HepG2 (cell line): ENCODE results near the gene RNU6-1. TPM values are rescaled to one million over a fixed set of nuclear protein-coding genes. Genes with fewer than 3 reads are reported as not detected.

Source experiments
- AKNA ChIP-seq: sonication (generic); formaldehyde crosslinking; IDR thresholded peaks from 2 replicates; pipeline ENCODE4 v1.4.0; 2020; ENCODE audit warnings: missing genetic modification reagents, borderline replicate concordance
- GTF2F1 ChIP-seq: fragments of 150-350 bp; IDR thresholded peaks from 2 replicates; pipeline ENCODE4 v1.6.1; 2014; ENCODE audit warnings: low read length
- RNF2 ChIP-seq: fragments of 450-650 bp; conservative IDR thresholded peaks from 2 replicates; pipeline ENCODE4 v1.6.1; 2016; ENCODE audit warnings: low read depth
- SATB2 ChIP-seq: sonication (generic); formaldehyde crosslinking; IDR thresholded peaks from 2 replicates; pipeline ENCODE4 v1.5.0; 2020; ENCODE audit warnings: missing genetic modification reagents
- SNAPC5 ChIP-seq: sonication (generic); formaldehyde crosslinking; IDR thresholded peaks from 2 replicates; pipeline ENCODE4 v1.8.1; 2023; ENCODE audit warnings: mild to moderate bottlenecking, missing genetic modification reagents, borderline replicate concordance
- ZBTB3 ChIP-seq: sonication (generic); formaldehyde crosslinking; IDR thresholded peaks from 2 replicates; pipeline ENCODE4 v1.4.0; 2020; ENCODE audit warnings: low read depth, mild to moderate bottlenecking, moderate library complexity, missing genetic modification reagents, borderline replicate concordance
- ZIK1 ChIP-seq: sonication (generic); formaldehyde crosslinking; IDR thresholded peaks from 2 replicates; pipeline ENCODE4 v1.5.0; 2020; ENCODE audit warnings: mild to moderate bottlenecking, low read depth, missing genetic modification reagents, borderline replicate concordance
- ZNF280B ChIP-seq: sonication (generic); formaldehyde crosslinking; IDR thresholded peaks from 2 replicates; pipeline ENCODE4 v1.5.0; 2020; ENCODE audit warnings: missing genetic modification reagents, mild to moderate bottlenecking, borderline replicate concordance
- ZNF335 ChIP-seq: sonication (generic); formaldehyde crosslinking; IDR thresholded peaks from 2 replicates; pipeline ENCODE4 v1.4.0; 2020; ENCODE audit warnings: missing genetic modification reagents
- ZNF367 ChIP-seq: sonication (generic); formaldehyde crosslinking; IDR thresholded peaks from 2 replicates; pipeline ENCODE4 v1.4.0; 2020; ENCODE audit warnings: missing genetic modification reagents, borderline replicate concordance
- polyA plus RNA-seq, 8 experiments: library from polyadenylated mRNA; depleted of rRNA in 3 of 8; stranded (reverse) in 7 of 8; unstranded in 1 of 8; fragments of >200 nt; fragmentation: Illumina TruSeq in 4 of 8; extraction: Trizol in 4 of 8; gene quantifications; 2 replicates each; pipeline versions ENCODE4 v1.2.1 to v1.2.3, GENCODE V29; 2011 to 2016; ENCODE audit warnings: low read depth in 4 of 8, missing spikeins in 1 of 8, mixed read lengths in 1 of 8; ENCODE audit not compliant: insufficient read depth in 1 of 8
- total RNA-seq, 5 experiments: library from RNA; depleted of rRNA; stranded (reverse); fragments of >200 nt; fragmentation: Illumina TruSeq; extraction: Trizol; gene quantifications; 2 replicates each; pipeline ENCODE4 v1.2.3, GENCODE V29; 2016; ENCODE audit warnings: low read depth in 1 of 5
- TF ChIP-seq, protein P1 (sequence below): sonication (generic); formaldehyde crosslinking; IDR thresholded peaks from 2 replicates; pipeline ENCODE4 v1.4.0; 2020; ENCODE audit warnings: missing genetic modification reagents
- TF ChIP-seq, protein P2 (sequence below): IDR thresholded peaks from 2 replicates; pipeline ENCODE4 v1.6.1; 2012; ENCODE audit warnings: low read length, improper control_type of control experiment
- TF ChIP-seq, protein P3 (sequence below): sonication (generic); formaldehyde crosslinking; conservative IDR thresholded peaks from 2 replicates; pipeline ENCODE4 v1.4.0; 2020; ENCODE audit warnings: missing genetic modification reagents

The RNU6-1 gene
- total and polyA plus RNA-seq, 2 of the 13 experiments (the other 11 are each of a cell fraction or from before 2014, with no cell fraction given): under 0.01 TPM; not detected in 1

GRCh38 chr15:67820992-67821783 is 18.7 kb downstream of the RNU6-1 start (continued):
- TF ChIP-seq ZNF280B (no peak), SATB2 (CRISPR knock-in tag) (peak; percentile 59; the same call in 1 of the 2 replicates), ZNF335 (no peak; the same call in 1 of the 2 replicates), GTF2F1 (no peak), SNAPC5 (no peak), ZNF367 (peak; percentile 40; the same call in 1 of the 2 replicates), ZIK1 (CRISPR knock-in tag) (no peak), AKNA (CRISPR knock-in tag) (0 out of 2 replicates have a peak, but pooled peaks have one; percentile 73), ZBTB3 (CRISPR knock-in tag) (no peak), RNF2 (no peak)
- TF ChIP-seq, protein P1, sequence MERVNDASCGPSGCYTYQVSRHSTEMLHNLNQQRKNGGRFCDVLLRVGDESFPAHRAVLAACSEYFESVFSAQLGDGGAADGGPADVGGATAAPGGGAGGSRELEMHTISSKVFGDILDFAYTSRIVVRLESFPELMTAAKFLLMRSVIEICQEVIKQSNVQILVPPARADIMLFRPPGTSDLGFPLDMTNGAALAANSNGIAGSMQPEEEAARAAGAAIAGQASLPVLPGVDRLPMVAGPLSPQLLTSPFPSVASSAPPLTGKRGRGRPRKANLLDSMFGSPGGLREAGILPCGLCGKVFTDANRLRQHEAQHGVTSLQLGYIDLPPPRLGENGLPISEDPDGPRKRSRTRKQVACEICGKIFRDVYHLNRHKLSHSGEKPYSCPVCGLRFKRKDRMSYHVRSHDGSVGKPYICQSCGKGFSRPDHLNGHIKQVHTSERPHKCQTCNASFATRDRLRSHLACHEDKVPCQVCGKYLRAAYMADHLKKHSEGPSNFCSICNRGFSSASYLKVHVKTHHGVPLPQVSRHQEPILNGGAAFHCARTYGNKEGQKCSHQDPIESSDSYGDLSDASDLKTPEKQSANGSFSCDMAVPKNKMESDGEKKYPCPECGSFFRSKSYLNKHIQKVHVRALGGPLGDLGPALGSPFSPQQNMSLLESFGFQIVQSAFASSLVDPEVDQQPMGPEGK: peak; percentile 48
- TF ChIP-seq, protein P2, sequence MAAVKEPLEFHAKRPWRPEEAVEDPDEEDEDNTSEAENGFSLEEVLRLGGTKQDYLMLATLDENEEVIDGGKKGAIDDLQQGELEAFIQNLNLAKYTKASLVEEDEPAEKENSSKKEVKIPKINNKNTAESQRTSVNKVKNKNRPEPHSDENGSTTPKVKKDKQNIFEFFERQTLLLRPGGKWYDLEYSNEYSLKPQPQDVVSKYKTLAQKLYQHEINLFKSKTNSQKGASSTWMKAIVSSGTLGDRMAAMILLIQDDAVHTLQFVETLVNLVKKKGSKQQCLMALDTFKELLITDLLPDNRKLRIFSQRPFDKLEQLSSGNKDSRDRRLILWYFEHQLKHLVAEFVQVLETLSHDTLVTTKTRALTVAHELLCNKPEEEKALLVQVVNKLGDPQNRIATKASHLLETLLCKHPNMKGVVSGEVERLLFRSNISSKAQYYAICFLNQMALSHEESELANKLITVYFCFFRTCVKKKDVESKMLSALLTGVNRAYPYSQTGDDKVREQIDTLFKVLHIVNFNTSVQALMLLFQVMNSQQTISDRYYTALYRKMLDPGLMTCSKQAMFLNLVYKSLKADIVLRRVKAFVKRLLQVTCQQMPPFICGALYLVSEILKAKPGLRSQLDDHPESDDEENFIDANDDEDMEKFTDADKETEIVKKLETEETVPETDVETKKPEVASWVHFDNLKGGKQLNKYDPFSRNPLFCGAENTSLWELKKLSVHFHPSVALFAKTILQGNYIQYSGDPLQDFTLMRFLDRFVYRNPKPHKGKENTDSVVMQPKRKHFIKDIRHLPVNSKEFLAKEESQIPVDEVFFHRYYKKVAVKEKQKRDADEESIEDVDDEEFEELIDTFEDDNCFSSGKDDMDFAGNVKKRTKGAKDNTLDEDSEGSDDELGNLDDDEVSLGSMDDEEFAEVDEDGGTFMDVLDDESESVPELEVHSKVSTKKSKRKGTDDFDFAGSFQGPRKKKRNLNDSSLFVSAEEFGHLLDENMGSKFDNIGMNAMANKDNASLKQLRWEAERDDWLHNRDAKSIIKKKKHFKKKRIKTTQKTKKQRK: no peak
- TF ChIP-seq, protein P3, sequence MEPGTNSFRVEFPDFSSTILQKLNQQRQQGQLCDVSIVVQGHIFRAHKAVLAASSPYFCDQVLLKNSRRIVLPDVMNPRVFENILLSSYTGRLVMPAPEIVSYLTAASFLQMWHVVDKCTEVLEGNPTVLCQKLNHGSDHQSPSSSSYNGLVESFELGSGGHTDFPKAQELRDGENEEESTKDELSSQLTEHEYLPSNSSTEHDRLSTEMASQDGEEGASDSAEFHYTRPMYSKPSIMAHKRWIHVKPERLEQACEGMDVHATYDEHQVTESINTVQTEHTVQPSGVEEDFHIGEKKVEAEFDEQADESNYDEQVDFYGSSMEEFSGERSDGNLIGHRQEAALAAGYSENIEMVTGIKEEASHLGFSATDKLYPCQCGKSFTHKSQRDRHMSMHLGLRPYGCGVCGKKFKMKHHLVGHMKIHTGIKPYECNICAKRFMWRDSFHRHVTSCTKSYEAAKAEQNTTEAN: 0 out of 2 replicates have a peak, but pooled peaks have one; percentile 69
